Measurements from ENCODE around the gene PRR18. TPM values are rescaled to one million over a fixed set of nuclear protein-coding genes. Genes with fewer than 3 reads are reported as not detected.

Gene PRR18
- total RNA-seq, 1 experiment from 2014 or later: not detected

- POLR2A ChIA-PET: no interaction called here
These were observed 5.3 kb upstream of the PRR18 start for GRCh38 chr6:166313255-166314070.

More at GRCh38 chr6:166313255-166314070, 5.3 kb upstream of the PRR18 start:
- BruUV-seq (replicated peaks): no TSS peak
- intact Hi-C loops (cut with micrococcal nuclease): loop anchor here (1.0 to 2.0 kb wide), 2 partner anchors 69 to 88 kb away; partner anchors contain the start of gene MPC1
- Histone ChIP-seq H2AFZ (ENCODE audit: low read depth, low read length, poor library complexity, severe bottlenecking) (peak overlapping the region; percentile 63), H3K9me3 (ENCODE audit: control insufficient read depth in 1 of 2, insufficient read depth in 1 of 2, low read depth in 1 of 2, low read length in 2 of 2) (no peaks in the 10 kb centered on the region), H3K27ac (ENCODE audit: low read depth, low read length) (no peak overlapping the region), H3K27me3 (ENCODE audit: insufficient read depth, low read length) (no peaks in the 10 kb centered on the region), H4K20me1 (ENCODE audit: insufficient read depth) (no peaks in the 10 kb centered on the region), H3K9ac (ENCODE audit: low read length) (no peak overlapping the region), H3K4me3 (replicated peaks in 1 of 2; ENCODE audit: low read depth in 1 of 2, low read length in 2 of 2) (no peak overlapping the region), H3K79me2 (ENCODE audit: insufficient read depth, low read length) (no peaks in the 10 kb centered on the region), H3K4me2 (ENCODE audit: low read length) (no peak overlapping the region), H3K36me3 (ENCODE audit: control insufficient read depth in 1 of 2, insufficient read depth in 2 of 2, low read length in 2 of 2) (no peaks in the 10 kb centered on the region), H3K9me2 (ENCODE audit: insufficient read depth) (no peaks in the 10 kb centered on the region), H3K4me1 (ENCODE audit: control insufficient read depth in 1 of 2, insufficient read depth in 2 of 2, low read length in 2 of 2) (peaks cover 0 to 8% of the 10 kb centered on the region in 2 experiments; a peak in 2 of 4 replicates)
- ChIA-PET RAD21 (ENCODE audit: low non-redundant PET in 1 of 2, low total read pairs in 2 of 2, uncharacterized antibody in 2 of 2, unreplicated experiment in 2 of 2) (interaction anchor here in 1 of 2 experiments (1.7 kb wide), 1 partner anchor 87 kb away, joined by 7 read pairs; no protein-coding TSS in a partner anchor), CTCF (interaction anchor here (0.7 to 1.5 kb wide), 9 partner anchors 9 to 87 kb away, joined by 3 to 12 read pairs (median 4); partner anchors contain the start of gene SFT2D1)
- TF ChIP-seq MAX (IDR thresholded peaks at IDR 0.05) (peak; percentile 92), YY1 (IDR thresholded peaks at IDR 0.05; ENCODE audit: extremely low read depth, insufficient replicate concordance, low read depth, low read length) (peak; percentile 50), CBX3 (IDR thresholded peaks at IDR 0.05; ENCODE audit: low read depth) (peak; percentile 54), TCF7L2 (IDR thresholded peaks at IDR 0.05; ENCODE audit: borderline replicate concordance, extremely low read depth, insufficient read depth, insufficient read length) (no peak), JUND (IDR thresholded peaks at IDR 0.05) (no peak), ZBTB33 (IDR thresholded peaks at IDR 0.05; ENCODE audit: extremely low read depth, insufficient replicate concordance, low read length) (no peak), RAD21 (IDR thresholded peaks at IDR 0.05; ENCODE audit: low read depth) (peak; percentile 79), SIN3A (IDR thresholded peaks at IDR 0.05; ENCODE audit: low read depth) (no peak)
- TF ChIP-seq, protein P1, sequence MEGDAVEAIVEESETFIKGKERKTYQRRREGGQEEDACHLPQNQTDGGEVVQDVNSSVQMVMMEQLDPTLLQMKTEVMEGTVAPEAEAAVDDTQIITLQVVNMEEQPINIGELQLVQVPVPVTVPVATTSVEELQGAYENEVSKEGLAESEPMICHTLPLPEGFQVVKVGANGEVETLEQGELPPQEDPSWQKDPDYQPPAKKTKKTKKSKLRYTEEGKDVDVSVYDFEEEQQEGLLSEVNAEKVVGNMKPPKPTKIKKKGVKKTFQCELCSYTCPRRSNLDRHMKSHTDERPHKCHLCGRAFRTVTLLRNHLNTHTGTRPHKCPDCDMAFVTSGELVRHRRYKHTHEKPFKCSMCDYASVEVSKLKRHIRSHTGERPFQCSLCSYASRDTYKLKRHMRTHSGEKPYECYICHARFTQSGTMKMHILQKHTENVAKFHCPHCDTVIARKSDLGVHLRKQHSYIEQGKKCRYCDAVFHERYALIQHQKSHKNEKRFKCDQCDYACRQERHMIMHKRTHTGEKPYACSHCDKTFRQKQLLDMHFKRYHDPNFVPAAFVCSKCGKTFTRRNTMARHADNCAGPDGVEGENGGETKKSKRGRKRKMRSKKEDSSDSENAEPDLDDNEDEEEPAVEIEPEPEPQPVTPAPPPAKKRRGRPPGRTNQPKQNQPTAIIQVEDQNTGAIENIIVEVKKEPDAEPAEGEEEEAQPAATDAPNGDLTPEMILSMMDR (IDR thresholded peaks at IDR 0.05 in 2 of 3, conservative IDR thresholded peaks at IDR 0.05 in 1 of 3; ENCODE audit: borderline replicate concordance in 1 of 3, insufficient read depth in 1 of 3, low read depth in 2 of 3, low read length in 2 of 3): peak; percentile 80 to 85 (median 85)
- TF ChIP-seq, protein P2, sequence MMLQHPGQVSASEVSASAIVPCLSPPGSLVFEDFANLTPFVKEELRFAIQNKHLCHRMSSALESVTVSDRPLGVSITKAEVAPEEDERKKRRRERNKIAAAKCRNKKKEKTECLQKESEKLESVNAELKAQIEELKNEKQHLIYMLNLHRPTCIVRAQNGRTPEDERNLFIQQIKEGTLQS (IDR thresholded peaks at IDR 0.05): no peak
- ATAC-seq (peak; percentile 98), DNase-seq (ENCODE audit: low read depth, low spot score) (peak; percentile 53)
